ENCODE data around the gene NLRX1.

DNA sequence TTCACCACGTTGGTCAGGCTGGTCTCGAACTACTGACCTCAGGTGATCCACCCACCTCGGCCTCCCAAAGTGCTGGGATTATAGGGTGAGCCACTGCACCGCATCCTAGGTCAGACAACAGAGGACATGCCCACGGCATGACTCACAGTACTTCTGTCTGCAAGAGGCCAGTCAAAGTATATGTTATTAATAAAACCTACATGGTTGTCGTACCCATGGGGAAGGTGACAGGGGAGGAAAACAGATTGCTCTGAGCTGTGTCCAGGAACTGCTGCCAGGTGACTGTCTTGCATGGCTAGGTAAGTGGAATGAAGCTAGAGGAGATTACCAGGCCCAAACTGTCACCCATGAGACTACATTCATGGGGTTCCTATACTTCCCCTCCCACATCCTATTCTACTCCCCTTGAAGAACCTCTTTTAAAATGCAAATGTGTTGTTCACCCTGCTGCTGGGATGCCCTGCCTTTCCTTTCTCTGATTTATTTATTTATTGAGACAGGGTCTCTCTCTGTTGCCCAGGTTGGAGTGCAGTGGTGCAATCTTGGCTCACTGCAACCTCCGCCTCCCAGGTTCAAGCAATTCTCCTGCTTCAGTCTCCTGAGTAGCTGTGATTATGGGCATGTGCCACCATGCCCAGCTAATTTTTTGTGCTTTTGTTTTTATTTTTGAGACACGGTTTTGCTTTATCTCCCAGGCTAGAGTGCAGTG lies 2.0 kb upstream of the NLRX1 start:
- TF ChIP-seq, protein P1, sequence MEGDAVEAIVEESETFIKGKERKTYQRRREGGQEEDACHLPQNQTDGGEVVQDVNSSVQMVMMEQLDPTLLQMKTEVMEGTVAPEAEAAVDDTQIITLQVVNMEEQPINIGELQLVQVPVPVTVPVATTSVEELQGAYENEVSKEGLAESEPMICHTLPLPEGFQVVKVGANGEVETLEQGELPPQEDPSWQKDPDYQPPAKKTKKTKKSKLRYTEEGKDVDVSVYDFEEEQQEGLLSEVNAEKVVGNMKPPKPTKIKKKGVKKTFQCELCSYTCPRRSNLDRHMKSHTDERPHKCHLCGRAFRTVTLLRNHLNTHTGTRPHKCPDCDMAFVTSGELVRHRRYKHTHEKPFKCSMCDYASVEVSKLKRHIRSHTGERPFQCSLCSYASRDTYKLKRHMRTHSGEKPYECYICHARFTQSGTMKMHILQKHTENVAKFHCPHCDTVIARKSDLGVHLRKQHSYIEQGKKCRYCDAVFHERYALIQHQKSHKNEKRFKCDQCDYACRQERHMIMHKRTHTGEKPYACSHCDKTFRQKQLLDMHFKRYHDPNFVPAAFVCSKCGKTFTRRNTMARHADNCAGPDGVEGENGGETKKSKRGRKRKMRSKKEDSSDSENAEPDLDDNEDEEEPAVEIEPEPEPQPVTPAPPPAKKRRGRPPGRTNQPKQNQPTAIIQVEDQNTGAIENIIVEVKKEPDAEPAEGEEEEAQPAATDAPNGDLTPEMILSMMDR (IDR thresholded peaks at IDR 0.05), result no peak
- TF ChIP-seq SIN3A (IDR thresholded peaks at IDR 0.05; ENCODE audit: borderline replicate concordance, insufficient read depth, low read depth, low read length), result no peak

Measured in Panc1 (cell line).